Measurements from ENCODE around the gene PRDX3.
"Not testable (repeated sequence)": the region's sequence is repeated elsewhere in the genome, so short reads cannot be mapped to it uniquely, and the experiment has no call there.

The PRDX3 gene

GRCh38 chr10:119165171-119166117 is 13.2 kb downstream of the PRDX3 start, which contains the start of gene SFXN4:
Gene SFXN4, minus strand, starts transcription at chr10:119165714. Its CDS starts 67 bp downstream, at chr10:119165647.
- DNase-seq (ENCODE audit: low read depth, low spot score), result peak; percentile 81

DNA sequence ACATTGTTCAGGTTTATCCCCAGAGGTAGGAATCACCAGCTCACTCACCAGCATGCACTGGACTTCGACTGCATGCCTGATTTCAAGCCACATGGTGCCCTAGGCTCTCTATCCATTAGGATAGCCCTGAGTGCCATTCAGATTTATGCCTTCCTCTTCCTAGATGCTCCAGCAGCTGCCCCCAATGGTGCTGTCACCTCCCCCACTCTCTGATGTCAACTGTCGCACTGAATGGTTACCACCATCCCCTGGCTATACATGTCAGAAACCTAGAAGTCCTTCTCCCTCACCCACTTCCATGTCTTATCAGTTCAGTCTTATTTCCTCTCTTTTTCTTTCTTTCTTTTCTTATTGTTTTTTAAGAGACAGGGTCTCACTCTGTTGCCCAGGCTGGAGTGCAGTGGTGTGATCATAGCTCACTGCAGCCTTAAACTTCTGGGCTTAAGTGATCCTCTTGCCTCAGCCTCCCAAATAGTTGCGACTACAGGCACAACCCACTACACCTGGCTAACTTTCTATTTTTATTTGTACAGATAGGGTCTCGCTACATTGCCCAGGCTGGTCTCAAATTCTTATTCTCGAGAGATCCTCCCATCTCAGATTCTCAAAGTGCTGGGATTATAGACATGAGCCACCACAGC is 16.0 kb downstream of the PRDX3 start:
- no peak for DNase-seq (ENCODE audit: low read depth, low spot score)

DNA sequence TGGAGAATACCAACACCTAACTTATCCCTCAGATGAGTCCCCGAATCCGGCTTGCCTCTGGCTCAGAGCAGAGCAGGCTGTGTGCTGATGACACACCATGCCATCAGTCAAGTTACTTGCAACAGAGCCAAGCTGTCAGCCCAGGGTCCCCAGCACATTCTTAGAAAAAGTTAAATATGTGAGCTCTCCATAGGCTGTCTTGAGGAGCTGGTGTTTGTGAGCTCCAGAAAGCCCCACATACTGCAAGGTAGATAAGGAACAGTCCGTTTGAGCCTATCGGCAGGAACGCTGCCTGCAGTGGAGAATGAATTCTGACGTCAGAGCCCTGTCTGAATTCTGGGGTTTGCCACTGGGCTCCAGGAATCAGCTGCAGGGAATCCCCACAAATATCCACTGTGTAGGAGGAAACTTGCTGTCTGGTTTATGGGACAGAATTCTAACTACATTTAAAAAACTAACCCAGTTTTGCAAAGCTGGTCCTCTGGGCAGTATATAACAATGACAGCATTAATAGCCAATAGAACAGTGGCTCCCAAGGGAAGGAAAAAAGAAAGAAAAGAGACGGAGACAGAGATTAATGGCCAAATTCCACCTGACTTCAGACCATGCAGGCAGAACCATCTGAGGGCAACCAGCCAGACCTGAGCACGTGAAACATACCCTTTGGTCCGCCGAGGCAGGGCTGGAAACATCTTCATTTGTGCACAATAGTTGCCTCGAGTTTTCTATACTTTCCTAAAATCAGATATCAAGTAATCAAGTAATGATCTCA is 16.7 kb downstream of the PRDX3 start:
- peak; percentile 66 for DNase-seq (ENCODE audit: low read depth, low spot score)

DNA sequence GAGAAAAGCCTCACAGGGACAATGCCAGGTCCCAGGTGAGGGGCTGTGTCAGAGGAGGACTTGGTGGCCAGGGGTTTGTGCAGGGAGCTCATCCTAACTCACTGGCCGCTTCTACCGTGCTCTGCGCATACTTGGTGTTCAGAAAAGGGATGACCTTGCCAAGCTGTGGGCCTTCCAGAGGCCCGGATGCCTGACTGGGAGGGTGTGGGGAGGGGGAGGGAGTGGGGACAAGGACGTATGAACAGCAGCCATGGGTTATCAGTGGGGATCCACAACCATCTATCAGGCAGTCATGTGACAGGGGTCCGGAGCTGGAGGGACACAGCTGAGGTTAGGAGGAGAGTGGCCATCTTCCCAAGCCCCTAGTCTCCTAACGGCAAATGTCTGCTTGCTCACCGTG is 19.3 kb downstream of the PRDX3 start:
- DNase-seq (ENCODE audit: low read depth, low spot score), result no peak

DNA sequence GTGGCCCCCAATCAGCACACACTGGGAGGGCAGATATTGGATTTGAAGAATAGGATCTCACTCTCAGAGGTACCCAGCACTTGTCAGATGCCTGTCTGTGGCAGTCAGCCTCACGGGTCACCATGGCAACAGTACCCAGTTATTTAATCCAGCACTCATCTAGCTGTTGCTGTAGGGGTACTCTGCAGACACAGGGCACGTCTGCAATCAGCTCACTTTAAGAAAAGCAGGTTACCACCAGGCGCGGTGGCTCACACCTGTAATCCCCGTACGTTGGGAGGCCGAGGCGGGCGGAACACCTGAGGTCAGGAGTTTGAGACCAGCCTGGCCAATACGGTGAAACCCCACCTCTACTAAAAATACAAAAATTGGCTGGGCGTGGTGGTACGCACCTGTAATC is 25.0 kb downstream of the PRDX3 start:
- no peak for DNase-seq (ENCODE audit: low read depth, low spot score)

GRCh38 chr10:119153041-119153440 is 25.6 kb downstream of the PRDX3 start:
- DNase-seq (ENCODE audit: low read depth, low spot score), result no peak

- not testable (repeated sequence) for DNase-seq (ENCODE audit: low read depth, low spot score)
Measured at GRCh38 chr10:119151601-119152000, 27.0 kb downstream of the PRDX3 start.

- DNase-seq (ENCODE audit: low read depth, low spot score), result no peak
Measured at GRCh38 chr10:119149729-119150128, 28.9 kb downstream of the PRDX3 start.

DNA sequence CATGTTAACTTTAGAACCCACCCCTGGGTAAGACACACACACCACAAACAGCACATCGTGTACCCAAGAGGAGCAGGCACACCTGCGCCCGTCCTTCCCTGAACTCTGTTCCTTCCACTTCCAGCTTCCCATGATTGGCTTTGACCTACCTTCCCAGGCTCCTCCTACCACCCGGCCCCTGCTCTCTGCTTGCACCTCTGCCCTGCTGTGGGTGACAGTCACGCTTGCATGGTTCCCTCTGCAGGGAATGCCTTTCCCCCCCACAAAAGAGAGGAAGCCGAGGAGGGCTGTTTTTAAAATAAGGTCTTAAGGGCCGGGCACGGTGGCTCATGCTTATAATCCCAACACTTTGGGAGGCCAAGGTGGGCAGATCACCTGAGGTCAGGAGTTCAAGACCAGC is 29.5 kb downstream of the PRDX3 start:
- DNase-seq (ENCODE audit: low read depth, low spot score), result no peak

- DNase-seq (ENCODE audit: low read depth, low spot score), result no peak
Measured at GRCh38 chr10:119143657-119144056, 35.0 kb downstream of the PRDX3 start.

GRCh38 chr10:119140603-119141245 is 37.9 kb downstream of the PRDX3 start:
- DNase-seq (ENCODE audit: low read depth, low spot score), result no peak

DNA sequence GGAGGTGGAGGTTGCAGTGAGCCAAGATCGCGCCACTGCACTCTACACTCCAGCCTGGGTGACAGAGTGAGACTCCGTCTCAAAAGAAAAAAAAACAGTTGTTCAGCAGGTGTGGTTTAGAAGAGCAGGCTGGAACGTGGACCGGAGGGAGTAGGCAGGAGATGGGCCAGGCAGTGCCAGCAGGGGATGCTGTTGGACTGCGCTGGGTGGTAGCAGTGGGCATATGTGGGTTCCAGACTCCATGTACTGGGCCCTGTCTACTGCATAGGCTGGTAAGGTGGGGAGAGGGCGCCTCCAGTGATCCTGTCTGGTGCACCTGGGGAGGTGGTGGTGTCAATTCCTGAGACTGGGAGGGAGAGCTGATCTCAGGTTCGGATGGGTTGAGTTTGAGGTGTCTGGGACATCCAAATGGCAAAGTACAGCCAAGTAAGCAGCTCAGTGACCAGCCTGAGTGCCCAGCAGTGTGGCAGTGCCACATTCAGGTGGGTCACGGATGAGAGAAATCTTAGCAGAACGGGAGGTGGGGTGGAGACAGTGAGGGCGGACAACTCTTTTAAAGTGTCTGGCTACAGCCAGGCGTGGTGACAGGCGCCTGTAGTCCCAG is 39.0 kb downstream of the PRDX3 start:
- peak; percentile 49 for DNase-seq (ENCODE audit: low read depth, low spot score)

DNA sequence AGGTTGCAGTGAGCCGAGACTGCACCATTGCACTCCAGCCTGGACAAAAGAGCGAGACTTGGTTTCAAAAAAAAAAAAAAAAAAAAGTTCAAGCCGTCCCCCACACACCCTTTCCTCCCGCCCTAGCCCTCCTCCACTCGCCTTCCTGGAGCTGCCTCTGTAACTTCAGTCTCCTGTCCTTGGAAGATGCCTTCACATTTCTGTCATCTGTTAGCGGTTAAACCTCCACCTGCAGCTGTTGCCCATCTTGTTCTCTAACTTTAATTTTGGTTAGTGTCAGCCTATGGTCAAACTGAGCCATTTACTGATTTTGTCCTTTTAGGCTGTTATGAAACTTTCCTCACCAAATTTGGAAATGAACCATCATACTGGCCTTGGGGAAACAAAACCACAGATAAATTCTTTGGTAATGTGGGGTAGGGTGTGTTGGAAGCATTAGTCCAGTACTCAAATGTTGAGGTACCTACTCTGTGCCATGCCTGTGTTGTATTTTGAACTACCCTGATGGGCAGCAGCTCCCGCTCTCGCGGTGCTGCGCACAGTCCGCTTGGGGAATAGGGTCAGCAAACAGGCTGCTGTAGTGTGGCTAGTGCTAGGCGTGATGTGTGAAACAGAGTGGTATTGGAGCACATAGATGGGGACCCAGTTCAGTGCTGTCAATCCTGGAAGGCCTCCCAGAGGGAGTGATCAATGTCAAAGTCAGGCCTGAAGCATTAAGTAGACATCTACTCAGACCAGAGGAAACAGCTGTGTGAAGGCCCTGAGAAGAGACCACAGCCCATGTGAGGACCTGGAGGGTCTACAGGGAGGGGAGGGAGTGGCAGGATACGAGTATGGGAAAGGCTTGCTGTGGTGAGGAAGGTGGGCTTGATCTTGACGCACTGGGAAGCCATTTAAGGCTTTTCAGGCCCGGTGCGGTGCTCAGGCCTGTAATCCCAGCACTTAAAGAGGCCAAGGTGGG is 40.0 kb downstream of the PRDX3 start:
- no peak for DNase-seq (ENCODE audit: low read depth, low spot score)

DNA sequence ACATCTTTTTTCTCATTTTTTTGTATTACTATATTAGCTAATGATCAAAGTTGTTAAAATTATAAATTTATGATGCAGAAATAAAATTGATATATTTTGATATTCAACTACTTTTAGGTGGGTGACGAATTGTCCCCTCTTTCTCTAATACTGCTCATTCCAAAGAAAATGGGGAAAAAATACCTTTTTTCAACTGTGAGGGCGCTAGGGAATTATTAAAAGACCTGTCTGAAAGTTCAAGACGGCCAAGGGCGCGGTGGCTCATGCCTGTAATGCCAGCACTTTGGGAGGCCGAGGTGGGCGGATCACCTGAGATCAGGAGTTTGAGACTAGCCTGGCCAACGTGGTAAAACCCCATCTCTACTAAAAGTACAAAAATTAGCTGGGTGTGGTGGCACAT is 40.7 kb downstream of the PRDX3 start:
- not testable (repeated sequence) for DNase-seq (ENCODE audit: low read depth, low spot score)

DNA sequence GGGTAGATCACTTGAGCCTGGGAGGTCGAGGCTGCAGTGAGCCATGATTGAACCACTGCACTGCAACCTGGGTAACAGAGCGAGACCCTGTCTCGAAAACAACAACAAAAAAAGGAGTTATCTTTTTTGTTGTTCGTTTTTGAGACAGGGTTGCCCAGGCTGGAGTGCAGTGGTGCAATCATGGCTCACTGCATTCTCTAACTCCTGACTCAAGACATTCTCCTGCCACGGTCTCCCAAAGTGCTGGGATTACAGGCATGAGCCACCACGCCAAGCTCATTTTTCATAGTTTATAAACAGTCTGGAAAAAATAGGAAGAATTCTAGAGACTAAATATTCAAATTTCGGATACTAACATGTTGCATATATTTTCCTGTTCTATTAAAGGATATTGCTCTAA is 42.5 kb downstream of the PRDX3 start:
- no peak for DNase-seq (ENCODE audit: low read depth, low spot score)

- DNase-seq (ENCODE audit: low read depth, low spot score), result no peak
Measured at GRCh38 chr10:119135513-119135881, 43.1 kb downstream of the PRDX3 start.

- no peak for DNase-seq (ENCODE audit: low read depth, low spot score)
Measured at GRCh38 chr10:119133949-119134348, 44.7 kb downstream of the PRDX3 start.

DNA sequence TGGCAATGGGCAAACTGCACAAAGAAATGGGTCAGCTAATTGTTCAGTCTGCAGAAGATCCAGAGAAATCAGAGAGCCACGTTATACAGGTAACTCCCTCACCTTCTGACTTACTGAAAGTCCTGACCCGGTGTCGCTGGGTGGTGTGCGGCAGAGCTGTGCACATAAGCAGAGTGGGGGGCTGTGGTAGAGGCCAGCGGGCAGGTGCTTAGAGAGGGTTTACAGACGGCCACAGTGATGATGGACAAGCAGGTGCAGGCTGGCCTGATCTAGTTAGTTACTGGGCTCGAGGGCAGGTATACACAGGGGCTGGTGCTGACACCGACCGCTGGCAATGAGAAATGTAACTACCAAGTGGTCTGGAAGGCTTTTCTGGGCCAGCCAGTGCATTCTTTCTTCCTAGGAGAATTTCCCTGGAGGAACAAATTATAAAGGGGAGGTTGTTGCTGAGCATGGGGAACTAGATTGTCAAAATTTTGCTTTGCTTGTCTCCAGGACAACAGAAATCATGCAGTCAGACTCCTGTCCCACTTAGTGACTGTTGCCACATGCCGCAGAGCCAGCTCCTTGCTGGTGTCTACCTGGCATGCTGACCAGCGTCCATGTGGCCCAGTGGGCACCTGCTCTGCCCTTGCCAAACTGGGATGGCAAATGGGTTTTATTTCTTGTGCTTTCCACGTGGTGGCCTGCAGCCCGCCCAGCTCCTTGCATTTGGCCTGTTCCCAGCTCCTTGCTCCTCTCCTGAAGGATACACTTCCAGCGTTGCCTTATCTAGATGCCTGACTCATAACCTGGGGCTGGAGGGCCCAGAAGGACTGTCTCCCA is 45.9 kb downstream of the PRDX3 start:
- DNase-seq (ENCODE audit: low read depth, low spot score), result no peak

All from astrocyte of the hippocampus (primary cell).